ENCODE measurements around the gene COL9A1.

Gene COL9A1

DNA sequence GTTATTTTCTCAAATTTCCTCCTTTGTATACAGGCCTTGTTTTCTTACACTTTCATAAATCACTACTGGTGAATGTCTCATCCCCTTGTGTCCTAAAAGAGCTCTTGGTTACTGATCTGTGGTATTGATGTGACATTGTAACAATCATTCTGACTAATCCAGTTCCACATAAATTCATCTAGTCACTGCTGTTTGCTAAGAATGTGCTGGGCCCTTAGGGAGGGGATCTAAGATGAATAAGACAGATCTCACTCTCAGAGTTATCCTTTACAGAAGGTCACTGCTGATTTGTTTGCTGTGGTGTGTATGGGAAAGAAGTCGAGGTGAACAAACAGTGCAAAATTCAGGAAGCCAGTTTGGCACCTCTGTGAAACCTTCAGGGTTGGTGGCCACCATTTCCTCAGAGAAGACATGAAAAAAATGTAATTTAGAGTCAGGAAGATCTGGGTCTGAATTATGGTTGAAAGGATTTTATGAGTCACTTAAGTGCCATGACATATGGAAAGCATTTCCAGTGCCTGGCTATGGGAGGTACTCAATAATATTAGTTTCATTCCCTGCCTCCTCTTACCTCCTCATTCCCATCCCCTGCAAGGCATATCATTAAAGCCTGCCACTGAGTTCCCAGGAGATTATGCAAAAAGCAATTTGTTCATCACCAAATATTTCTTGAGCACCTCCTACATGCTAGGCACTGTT, 121.8 kb downstream of the COL9A1 start:
- FAIRE-seq (no peak), DNase-seq (ENCODE audit: extremely low spot score, insufficient read length, low read depth) (no peak)

DNA sequence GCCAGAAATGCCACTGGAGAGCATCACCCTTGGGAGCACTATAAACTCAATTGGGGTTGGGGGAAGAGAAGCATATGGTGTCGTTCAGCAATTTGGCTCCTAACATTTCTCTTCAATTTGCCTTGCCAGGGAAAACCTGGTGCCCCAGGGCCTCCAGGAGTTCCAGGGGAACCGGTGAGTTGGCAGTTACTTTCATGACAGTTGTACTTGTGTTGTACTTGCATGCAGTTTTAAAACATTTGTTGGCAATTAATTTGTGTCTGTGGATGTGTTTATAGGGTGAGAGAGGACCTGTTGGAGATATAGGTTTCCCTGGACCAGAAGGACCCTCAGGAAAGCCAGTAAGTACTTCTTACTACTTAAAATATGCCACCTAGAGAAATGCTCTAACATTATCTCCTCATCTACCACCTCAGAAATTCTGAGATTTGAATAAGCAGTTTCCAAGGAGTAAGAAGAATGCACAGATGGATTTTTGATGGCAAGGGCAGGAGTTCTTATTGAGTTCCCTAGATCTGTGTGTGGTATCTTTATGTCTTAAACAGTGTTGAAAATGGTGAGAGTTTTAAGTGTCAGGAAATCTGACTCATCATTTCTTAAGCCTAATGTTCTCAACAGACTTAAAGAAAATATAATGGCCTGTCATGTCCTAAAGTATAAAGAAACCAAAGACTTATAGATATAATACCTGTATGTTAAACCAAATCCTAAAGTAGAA, 122.5 kb downstream of the COL9A1 start:
- DNase-seq (ENCODE audit: extremely low spot score, insufficient read length, low read depth) (no peak), FAIRE-seq (no peak)

- DNase-seq (ENCODE audit: extremely low spot score, insufficient read length, low read depth) (no peak), FAIRE-seq (no peak)
Observed at GRCh38 chr6:70176842-70177550, 125.9 kb downstream of the COL9A1 start.

DNA sequence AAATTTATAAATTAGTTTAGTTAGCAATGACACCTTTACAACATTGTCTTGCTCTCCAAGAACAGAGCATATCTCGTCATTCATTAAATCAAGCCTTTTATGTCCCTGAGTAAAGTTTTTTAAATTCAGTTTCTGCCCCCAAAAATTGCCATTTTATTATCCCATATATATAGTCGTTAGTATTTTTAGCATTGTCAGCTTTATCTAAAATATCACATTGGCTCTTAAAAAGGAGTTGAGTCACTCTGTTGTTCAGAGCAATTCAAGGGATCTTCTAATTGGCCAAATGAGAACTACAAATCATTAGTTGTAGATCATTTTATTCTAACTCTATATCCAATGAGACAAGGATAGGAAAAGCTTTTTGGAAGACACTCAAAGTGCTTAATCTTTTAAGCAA, 127.1 kb downstream of the COL9A1 start:
- FAIRE-seq (no peak), DNase-seq (ENCODE audit: extremely low spot score, insufficient read length, low read depth) (no peak)

DNA sequence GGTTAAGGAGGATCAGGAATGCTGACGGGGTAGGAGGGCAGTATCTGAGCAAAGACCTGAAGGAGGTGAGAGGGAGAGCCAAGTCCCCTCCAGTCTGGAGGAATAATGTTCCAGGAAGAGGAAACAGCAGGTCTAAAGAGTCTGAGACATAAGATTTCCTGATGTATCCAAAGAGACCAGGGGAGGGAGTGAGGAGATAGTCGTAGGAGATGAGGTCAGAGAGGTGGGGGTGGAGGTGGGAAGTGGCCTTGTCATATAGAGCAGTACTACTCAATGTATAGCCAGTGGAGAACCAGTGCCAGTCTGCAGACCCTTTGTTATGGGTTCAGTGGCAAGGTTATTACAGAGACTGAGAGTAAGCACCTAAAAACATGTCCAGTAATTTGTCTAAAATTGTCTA, 130.6 kb downstream of the COL9A1 start:
- no peak for FAIRE-seq
- DNase-seq (ENCODE audit: extremely low spot score, insufficient read length, low read depth) = no peak

- DNase-seq (ENCODE audit: extremely low spot score, insufficient read length, low read depth) (no peak), FAIRE-seq (no peak)
Observed at GRCh38 chr6:70171236-70171635, 131.6 kb downstream of the COL9A1 start.

DNA sequence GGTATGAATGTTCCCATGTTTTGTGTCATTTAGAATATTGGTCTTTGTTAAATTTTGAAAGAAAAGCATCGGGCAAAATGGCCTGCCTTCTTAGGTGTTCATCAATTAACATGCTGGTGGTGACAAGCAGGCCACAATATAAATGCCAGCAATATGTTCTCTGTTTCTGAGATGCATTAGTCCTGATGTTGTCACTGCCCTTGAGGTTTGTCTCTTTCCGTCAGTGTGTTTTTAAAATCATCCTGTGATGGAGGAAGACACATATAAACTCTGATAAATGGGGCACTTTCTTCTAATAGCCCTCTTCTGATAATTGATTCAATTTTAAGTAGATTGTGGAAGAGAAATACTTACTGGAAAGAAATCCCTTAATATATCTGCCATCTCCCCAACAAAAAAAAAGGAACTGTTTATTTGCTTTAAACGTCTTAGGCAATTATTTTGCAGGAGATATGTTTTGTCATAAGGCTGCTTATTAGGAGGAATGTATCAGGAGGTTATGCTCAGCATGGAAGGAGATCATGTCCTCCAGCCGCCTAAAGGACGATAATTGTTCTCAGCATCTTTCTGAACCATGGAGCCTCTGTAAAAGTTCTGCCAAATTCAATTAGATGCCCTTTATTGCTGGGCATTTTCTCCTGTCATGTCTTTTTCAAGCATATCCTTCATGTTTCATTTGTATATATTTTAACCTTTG, 134.1 kb downstream of the COL9A1 start:
- FAIRE-seq = no peak
- DNase-seq (ENCODE audit: extremely low spot score, insufficient read length, low read depth) = no peak

Measured in GM18507 (cell line).